ENCODE data around the gene LDOC1.
"Not testable (repeated sequence)": the region's sequence is repeated elsewhere in the genome, so short reads cannot be mapped to it uniquely, and the experiment has no call there.

The LDOC1 gene

DNA sequence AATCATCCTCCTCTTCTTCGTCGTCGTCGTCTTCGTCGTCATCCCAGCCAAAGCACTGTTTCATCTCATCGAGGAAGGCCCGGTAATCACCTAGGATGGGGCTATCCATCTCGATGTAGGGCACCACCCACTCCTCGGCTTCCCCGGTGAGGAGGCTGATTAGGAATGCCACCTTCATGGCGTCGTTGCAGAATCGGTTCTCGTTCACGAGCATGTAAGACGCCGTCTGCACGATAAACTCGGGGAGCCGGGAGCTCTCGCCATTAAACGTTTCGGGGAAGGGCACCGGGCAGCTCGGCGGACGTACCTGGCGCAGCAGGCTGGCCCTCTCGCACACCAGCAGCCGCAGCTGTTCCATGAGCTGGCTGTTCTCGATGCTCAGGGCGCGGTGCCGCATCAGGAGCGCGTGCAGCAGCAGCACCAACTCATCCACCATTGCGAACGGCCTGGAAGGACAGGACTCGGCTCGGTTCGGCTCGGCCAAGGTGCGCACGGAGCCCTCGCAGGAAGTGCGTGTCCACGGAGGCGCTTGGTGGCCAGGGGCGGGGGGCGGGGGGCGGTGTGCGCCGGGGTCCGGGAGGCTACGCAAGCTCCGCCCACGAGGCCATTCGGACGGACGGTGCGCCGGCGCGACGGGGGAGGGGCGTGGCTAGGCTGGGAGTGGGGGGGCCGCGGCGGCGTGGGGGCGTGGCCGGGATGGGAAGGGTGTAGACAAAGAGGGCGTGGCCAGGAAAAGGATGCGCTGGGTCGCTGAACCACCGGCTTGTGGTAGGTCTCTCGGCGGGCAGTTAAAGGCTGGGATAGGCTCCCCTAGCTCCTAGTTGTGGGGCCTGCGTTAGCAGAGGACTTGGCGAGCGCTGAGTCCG, at the start of gene LDOC1:
TSS of gene LDOC1 (minus strand) at position 544 of the 866 bp plus-strand sequence. CDS start at position 436, 108 bp downstream.
- DNase-seq, result no peak

DNA sequence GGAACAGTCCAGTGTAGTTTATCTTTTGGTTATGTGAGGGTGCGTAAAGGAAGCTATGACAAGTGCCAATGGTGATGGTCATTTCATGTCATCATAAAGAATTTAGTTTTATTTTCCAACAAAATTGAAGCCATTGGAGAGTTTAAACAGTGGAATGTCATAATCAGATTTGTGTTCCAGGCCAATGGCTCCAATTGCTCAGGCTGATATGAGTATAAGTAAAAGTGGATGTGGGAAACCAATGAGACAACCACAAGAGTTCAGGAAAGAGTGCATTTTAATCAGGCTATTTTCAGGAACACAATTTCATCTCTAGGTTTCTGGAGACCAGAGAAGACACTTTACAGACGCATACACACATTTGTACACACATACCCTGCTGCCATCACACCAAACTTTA, 44.7 kb upstream of the LDOC1 start:
- no peak for DNase-seq

GRCh38 chrX:141220342-141221008, 43.5 kb upstream of the LDOC1 start:
- no peak for DNase-seq

- no peak for DNase-seq
Observed at GRCh38 chrX:141214196-141214595, 37.3 kb upstream of the LDOC1 start.

DNA sequence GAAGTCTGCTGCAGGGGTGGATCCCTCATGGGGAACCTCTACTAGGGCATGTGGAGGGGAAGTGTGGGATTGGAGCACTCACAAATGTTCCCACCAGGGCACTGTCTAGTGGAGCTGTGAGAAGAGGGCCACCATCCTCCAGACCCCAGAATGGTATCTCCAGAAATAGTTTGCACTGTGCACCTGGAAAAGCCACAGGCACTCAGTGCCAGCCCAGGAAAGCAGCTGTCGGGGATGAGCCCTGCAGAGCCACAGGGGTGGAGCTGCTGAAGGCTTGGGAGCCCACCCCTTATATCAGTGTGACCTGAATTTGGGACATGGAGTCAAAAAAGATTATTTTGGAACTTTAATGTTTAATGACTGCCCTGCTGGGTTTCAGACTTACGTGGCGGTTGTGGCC, 25.0 kb upstream of the LDOC1 start:
- DNase-seq, result no peak

DNA sequence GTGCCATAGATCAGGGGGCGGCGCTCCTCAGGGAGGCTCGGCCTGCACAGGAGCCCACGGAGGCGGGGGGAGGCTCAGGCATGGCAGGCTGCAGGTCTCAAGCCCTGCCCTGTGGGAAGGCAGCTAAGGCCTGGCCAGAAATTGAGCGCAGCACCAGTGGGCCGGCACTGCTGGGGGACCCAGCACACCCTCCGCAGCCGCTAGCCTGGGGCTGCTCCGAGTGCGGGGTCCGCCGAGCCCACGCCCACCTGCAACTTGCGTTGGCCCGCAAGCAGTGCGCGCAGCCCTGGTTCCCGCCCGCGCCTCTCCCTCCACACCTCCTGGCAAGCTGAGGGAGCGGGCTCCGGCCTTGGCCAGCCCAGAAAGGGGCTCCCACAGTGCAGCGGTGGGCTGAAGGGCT, 11.6 kb upstream of the LDOC1 start:
- not testable (repeated sequence) for DNase-seq

- DNase-seq, result no peak
Observed at GRCh38 chrX:141185366-141185765, 8.4 kb upstream of the LDOC1 start.

GRCh38 chrX:141183000-141183399, 6.1 kb upstream of the LDOC1 start:
- DNase-seq, result no peak

GRCh38 chrX:141180851-141181250, 3.9 kb upstream of the LDOC1 start:
- DNase-seq, result no peak

- DNase-seq, result no peak
Observed at GRCh38 chrX:141175786-141176185, 1.1 kb downstream of the LDOC1 start.

GRCh38 chrX:141164406-141164805, 12.5 kb downstream of the LDOC1 start:
- DNase-seq, result no peak

- DNase-seq, result no peak
Observed at GRCh38 chrX:141158084-141158483, 18.8 kb downstream of the LDOC1 start.

GRCh38 chrX:141155231-141155630, 21.7 kb downstream of the LDOC1 start:
- DNase-seq, result not testable (repeated sequence)

GRCh38 chrX:141142946-141143345, 34.0 kb downstream of the LDOC1 start:
- DNase-seq, result no peak

- DNase-seq, result no peak
Observed at GRCh38 chrX:141133272-141133671, 43.7 kb downstream of the LDOC1 start.

DNA sequence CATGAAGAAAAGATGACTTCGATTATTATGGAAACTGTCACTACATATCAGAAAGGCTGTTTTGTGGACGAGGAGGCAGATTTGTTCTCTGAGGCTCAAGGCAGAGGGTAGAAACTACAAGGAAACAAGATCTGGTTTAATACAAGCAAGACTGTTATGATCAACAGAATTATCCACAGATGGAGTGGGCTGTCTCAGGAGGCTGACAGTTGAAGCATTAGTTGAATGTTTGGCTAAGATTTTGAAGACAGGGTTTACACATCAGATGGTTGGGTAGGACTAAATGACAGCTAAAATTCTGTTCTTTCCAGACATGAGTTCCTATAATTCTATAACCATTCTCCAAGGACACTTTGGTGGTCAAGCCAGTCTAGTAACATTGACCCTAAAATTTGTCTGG, 49.8 kb downstream of the LDOC1 start:
- DNase-seq, result no peak

Measured in NCI-H1694 (cell line).